Putamen (tissue), 1 donor: ENCODE data around the gene BUD13.
"Not testable (repeated sequence)": the region's sequence is repeated elsewhere in the genome, so short reads cannot be mapped to it uniquely, and the experiment has no call there.

Source experiments
- DNase-seq: peaks from one replicate; pipeline ENCODE4 v3.0.0-alpha.2; 2016; ENCODE audit warnings: low spot score

BUD13 gene, protein sequence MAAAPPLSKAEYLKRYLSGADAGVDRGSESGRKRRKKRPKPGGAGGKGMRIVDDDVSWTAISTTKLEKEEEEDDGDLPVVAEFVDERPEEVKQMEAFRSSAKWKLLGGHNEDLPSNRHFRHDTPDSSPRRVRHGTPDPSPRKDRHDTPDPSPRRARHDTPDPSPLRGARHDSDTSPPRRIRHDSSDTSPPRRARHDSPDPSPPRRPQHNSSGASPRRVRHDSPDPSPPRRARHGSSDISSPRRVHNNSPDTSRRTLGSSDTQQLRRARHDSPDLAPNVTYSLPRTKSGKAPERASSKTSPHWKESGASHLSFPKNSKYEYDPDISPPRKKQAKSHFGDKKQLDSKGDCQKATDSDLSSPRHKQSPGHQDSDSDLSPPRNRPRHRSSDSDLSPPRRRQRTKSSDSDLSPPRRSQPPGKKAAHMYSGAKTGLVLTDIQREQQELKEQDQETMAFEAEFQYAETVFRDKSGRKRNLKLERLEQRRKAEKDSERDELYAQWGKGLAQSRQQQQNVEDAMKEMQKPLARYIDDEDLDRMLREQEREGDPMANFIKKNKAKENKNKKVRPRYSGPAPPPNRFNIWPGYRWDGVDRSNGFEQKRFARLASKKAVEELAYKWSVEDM

GRCh38 chr11:116772443-116773202 lies at the start of gene BUD13:
TSS of gene BUD13 (minus strand) at chr11:116772987. CDS start at chr11:116772964, 23 bp downstream.
- DNase-seq, result peak; percentile 87

- DNase-seq, result no peak
Measured at GRCh38 chr11:116822575-116822974, 49.8 kb upstream of the BUD13 start.

DNA sequence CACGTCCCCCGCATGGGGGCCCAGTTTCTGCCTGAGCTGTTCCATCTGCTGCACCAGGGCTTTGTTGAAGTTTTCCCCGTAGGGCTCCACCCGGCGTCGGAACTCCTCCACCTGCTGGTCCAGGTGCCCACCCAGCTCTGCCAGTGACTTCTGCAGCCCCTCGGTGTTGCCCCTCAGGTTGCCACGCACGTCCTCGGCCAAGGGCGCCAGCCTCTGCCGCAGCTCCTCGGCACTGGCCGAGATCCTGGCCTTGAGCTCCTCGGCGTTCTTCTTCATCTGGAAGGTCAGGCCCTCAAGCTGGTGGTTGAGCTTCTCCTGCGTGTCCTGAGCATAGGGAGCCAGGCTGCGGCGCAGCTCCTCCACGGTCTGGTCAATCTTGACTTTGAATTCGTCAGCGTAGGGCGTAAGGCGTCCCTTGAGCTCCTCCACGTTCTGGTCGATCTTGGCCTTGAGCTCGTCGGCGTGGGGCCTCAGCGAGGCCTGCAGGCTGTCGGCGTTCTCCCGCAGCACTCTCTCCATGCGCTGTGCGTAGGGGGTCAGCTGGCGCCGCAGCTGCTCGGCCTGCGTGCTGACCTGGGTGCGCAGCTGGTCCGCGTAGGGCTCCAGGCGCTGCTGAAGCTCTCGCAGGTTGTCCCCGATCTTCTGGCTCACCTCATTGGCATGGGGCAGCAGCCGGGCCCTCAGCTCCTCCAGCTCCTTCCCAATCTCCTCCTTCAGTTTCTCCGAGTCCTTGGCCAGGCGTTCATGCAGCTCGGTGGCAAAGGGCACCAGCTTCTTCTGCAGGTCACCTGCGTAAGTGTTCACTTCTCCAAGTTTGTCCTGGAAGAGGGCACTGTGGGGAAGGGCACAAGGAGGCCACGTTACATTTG lies 48.5 kb upstream of the BUD13 start:
- DNase-seq, result no peak

GRCh38 chr11:116819049-116819448 lies 46.3 kb upstream of the BUD13 start:
- no peak for DNase-seq

DNA sequence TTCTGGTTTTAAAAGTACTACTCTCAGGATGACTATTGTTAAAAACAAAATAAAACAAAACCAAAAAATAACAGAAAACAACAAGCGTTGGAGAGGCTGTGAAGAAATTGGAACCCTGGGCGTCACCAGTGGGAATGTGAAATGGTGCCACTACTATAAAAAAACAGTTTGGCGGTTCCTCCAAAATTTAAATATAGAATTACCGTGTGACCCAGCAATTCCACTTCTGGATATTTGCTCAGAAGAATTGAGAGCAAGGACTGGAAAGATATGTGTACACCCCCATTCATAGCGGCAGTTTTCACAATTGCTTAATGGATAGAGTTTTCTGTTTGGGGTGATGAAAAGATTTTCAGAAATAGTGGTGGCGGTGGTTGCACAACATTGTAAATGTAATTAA lies 41.7 kb upstream of the BUD13 start:
- DNase-seq, result no peak

DNA sequence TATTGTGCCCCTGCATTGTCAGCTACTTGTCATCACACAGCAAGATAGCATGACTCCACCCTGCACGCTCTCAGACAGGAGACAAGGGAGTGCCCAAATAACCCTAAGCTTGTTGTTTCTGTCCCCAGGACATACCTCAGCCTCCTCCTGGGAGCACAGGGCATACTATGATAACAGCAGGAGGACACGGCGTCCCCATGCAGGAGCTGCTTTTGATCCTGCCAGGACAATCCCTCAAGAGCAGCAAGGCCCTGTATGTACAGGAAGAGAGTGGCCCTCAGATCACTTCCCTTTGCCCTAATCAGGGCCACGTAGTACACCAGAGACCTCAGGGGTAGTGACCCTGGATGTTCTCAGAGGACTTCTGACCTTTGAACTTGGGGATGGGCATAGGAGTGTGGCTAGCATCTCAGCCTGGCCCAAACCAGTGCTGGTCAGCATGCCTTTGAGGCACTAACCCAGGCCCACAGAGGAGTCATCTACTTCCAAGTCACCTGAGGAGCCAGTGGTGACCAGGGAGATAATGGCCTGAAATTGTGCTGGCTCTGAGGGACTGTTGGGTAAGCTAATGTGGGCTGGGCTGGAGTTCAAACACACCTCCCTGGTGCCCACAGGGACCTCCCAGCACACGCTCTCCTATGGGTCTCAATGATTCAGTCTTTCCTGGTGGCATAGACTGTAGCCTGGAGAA lies 41.1 kb upstream of the BUD13 start:
- DNase-seq, result no peak

DNA sequence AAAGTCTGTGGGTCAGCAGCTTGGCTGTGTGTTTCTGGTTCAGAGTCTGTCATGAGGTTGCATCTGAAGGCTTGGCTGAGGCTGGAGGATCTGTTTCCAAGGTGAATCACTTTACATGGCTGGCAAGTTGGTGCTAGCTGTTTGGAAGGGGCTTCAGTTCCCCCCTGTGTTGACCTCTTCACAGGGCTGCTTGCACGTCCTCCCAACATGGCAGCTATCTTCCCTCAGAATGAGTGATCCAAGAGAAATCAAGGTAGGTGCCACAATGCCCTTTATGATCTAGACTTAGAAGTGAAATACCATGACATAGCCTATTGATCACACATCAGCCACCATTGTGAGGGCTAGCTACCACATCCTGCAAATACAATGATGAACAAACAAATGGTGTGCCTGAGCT lies 40.4 kb upstream of the BUD13 start:
- no peak for DNase-seq

- DNase-seq, result no peak
Measured at GRCh38 chr11:116812109-116812508, 39.3 kb upstream of the BUD13 start.

GRCh38 chr11:116811194-116811593 lies 38.4 kb upstream of the BUD13 start:
- no peak for DNase-seq

GRCh38 chr11:116808262-116809175 lies 35.7 kb upstream of the BUD13 start:
- no peak for DNase-seq

- no peak for DNase-seq
Measured at GRCh38 chr11:116807601-116808261, 34.9 kb upstream of the BUD13 start.

GRCh38 chr11:116804001-116804400 lies 31.2 kb upstream of the BUD13 start:
- no peak for DNase-seq

DNA sequence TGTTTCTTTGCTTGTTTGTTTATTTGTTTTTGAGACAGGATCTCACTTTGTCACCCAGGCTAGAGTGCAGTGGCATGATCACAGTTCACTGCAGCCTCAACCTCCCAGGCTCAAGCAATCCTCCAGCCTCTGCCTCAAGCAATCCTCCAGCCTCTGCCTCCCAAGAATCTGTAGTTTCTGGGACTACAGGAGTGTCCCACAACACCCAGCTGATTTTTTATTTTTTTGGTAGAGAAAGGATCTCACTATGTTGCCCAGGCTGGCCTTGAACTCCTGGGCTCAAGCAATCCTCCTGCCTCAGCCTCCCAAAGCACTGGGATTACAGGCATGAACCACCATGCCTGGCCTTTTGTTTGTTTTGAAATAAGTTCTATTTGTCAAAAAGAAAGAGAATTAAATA lies 28.9 kb upstream of the BUD13 start:
- not testable (repeated sequence) for DNase-seq

- DNase-seq, result no peak
Measured at GRCh38 chr11:116800610-116801009, 27.8 kb upstream of the BUD13 start.

DNA sequence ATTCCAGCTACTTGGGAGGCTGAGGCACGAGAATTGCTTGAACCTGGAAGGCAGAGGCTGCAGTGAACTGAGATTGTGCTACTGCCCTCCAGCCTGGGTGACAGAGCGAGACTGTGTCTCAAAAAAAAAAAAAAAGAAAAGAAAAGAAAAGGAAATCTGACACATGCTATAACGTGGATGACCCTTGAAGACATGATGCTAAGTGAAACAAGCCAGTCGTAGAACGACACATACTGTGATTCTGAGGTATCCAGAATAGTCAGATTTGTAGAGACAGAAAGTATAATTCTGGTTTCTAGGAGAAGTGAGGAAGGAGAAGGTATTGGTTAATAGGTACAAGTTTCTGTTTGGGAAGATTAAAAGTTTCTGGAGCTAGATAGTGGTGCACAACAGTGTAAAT lies 25.6 kb upstream of the BUD13 start:
- no peak for DNase-seq

GRCh38 chr11:116797816-116798215 lies 25.0 kb upstream of the BUD13 start:
- no peak for DNase-seq

GRCh38 chr11:116796548-116796947 lies 23.8 kb upstream of the BUD13 start:
- no peak for DNase-seq

DNA sequence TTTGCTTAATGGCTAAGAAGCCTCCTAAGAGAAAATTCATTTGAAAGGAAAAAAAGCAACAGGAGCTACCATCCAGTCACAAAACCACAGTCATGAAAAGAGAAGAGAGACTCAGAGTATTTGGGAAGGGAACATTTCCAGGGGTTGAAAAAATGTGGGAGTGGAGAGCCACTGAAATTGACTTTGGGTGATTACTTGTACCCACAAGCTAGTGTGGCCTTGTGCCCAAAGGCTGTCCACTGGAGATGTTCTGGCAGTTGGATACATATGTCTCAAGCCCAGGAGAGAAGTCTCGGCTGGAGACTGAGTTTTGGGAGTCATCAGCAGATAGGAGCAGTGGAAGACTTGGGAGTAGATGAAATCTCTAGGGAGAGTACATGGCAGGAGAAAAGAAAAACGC lies 22.1 kb upstream of the BUD13 start:
- DNase-seq, result no peak

- no peak for DNase-seq
Measured at GRCh38 chr11:116793772-116794097, 20.9 kb upstream of the BUD13 start.
